GM12891 (cell line): ENCODE data around the gene UBE2L6.

Source experiments
- POLR2A ChIP-seq: IDR thresholded peaks from 2 replicates; pipeline ENCODE4 v1.6.1; 2011; ENCODE audit warnings: low read depth, low read length, control low read depth
- POLR2AphosphoS5 ChIP-seq: IDR thresholded peaks from 2 replicates; pipeline ENCODE4 v1.6.1; 2011; ENCODE audit warnings: low read depth, low read length, control low read depth

GRCh38 chr11:57506522-57506921, 61.0 kb downstream of the UBE2L6 start:
- TF ChIP-seq POLR2A (no peak), POLR2AphosphoS5 (no peak)
